Heart right ventricle (tissue), 16 donors: ENCODE measurements around the gene SPON1. TPM values are rescaled to one million over a fixed set of nuclear protein-coding genes. Genes with fewer than 3 reads are reported as not detected.

Experiments
- ATAC-seq, 8 donors: fragments of 200-7000 bp; cut with Tn5 transposase; one replicate each; pipeline ENCODE4 v1.9.1; 2020; ENCODE audit warnings: mild to moderate bottlenecking in 8 of 8, moderate library complexity in 8 of 8, moderate number of reproducible peaks in 1 of 8
- DNase-seq, 2 donors: peaks; one replicate each; pipeline ENCODE4 v3.0.0-alpha.2; 2020
- H3K27ac ChIP-seq, 10 donors: fragments of 200-600 bp; sonication (generic) in 2 of 10; one replicate each; pipeline versions ENCODE4 v1.5.0 to v1.8.0; 2020 to 2022; ENCODE audit warnings: mild to moderate bottlenecking in 3 of 10
- H3K27me3 ChIP-seq, 7 donors: fragments of 200-600 bp; one replicate each; pipeline ENCODE4 v1.8.0; 2021 to 2022; ENCODE audit warnings: mild to moderate bottlenecking in 2 of 7
- H3K36me3 ChIP-seq, 9 donors: fragments of 200-600 bp; sonication (generic) in 1 of 9; one replicate each; pipeline versions ENCODE4 v1.5.0 to v1.8.0; 2020 to 2022; ENCODE audit warnings: mild to moderate bottlenecking in 2 of 9
- H3K4me1 ChIP-seq, 9 donors: fragments of 200-600 bp; sonication (generic) in 1 of 9; one replicate each; pipeline versions ENCODE4 v1.5.0 to v1.8.0; 2020 to 2022; ENCODE audit warnings: mild to moderate bottlenecking in 4 of 9
- H3K4me3 ChIP-seq, 10 donors: fragments of 200-600 bp; sonication (generic) in 2 of 10; one replicate each; pipeline versions ENCODE4 v1.5.0 to v1.8.0; 2020 to 2022; ENCODE audit warnings: mild to moderate bottlenecking in 7 of 10, moderate library complexity in 2 of 10
- H3K9me3 ChIP-seq, 11 donors: fragments of 200-600 bp in 10 of 11; sonication (generic) in 2 of 11; one replicate each; pipeline versions ENCODE4 v1.5.0 to v1.8.0; 2013 to 2022; ENCODE audit warnings: mild to moderate bottlenecking in 2 of 11, control low read depth in 1 of 11, moderate library complexity in 1 of 11
- CTCF ChIP-seq, 9 donors: fragments of 200-600 bp; sonication (generic) in 2 of 9; IDR thresholded peaks; one replicate each; pipeline versions ENCODE4 v1.5.0 to v1.8.0; 2021 to 2022; ENCODE audit warnings: antibody characterized with exemption in 9 of 9, mild to moderate bottlenecking in 5 of 9, moderate library complexity in 1 of 9
- WGBS, 2 donors: extraction: QIAGEN DNeasy Blood & Tissue Kit; methylation state at CpG; one replicate each; pipeline ENCODE4 v1.1.7; 2013; ENCODE audit warnings: inconsistent platforms in 1 of 2; 5-methylcytosine and 5-hydroxymethylcytosine counted together
- intact Hi-C, 10 donors: fragments of 100-400 bp; cut with DNase I; formaldehyde crosslinking; loops; one replicate each; pipeline versions ENCODE4 v1.11.1 to v1.14.2; 2022
- polyA plus RNA-seq, 2 donors: library from polyadenylated mRNA; stranded (reverse); fragments of 200-250 nt; gene quantifications; one replicate each; pipeline ENCODE4 v1.2.3, GENCODE V29; 2013
- total RNA-seq, 10 donors: library from RNA; stranded (reverse); fragmentation: NEBNext Ultra II Directional in 3 of 10; extraction: Animal tissue kit (Norgen Biotek cat#: 25700) in 3 of 10; gene quantifications; one replicate each; pipeline versions ENCODE4 v1.2.1 to v1.2.4, GENCODE V29; 2021 to 2023
- donor health status: Arrhythmogenic right ventricular cardiomyopathy.
- donor health status: ischemic (EF 13 %, LVEDD 7.1; RV severe dilation, severe dysfunction).
- donor health status: healthy with polysubstance abuse.
- donor health status: DM: no; HTN: yes; CAD: no.
- donor health status: DM: no; HTN: no; CAD: no.
- donor health status: ischemic (EF 25% LVEDD 6.9; RV normal size, moderate dysfunction).
- donor health status: ischemic (EF 25% LVEDD 5.7; RV mildly dilated, moderate dysfunction).
- donor health status: healthy.
- donor health status: DM: yes; HTN: yes; CAD: no.
- donor health status: Ischemic cardiomyopathy.
- donor health status: ischemic (EF 35%, LVEDD 5.7; RV mildly dilated, moderate dysfunction).
- donor health status: nonischemic (EF 11% LVEDD 7.7; RV severe dilation, severe dysfunction).
- donor health status: DM: yes; HTN: yes; CAD: no.
- donor health status: PGD.
- donor health status: ischemic (EF 29% LVEDD 5.4; RV normal size, mild dysfunction).
- donor health status: nonischemic (EF 23%, LVEDD 6.1; RV moderate dilation, normal function).

The SPON1 gene
- total and polyA plus RNA-seq, 12 donors: 2.9 to 14.7 (median 5.6) TPM

- Histone ChIP-seq H3K9me3 (no peaks in the 10 kb centered on the region), H3K4me1 (peaks cover 0 to 12% (median 0%) of the 10 kb centered on the region in 9 donors), H3K27me3 (peaks cover 0 to 5% (median 0%) of the 10 kb centered on the region in 7 donors), H3K27ac (no peak overlapping the region), H3K4me3 (no peak overlapping the region), H3K36me3 (no peaks in the 10 kb centered on the region)
- intact Hi-C loops: no loop called here
- no peak for ATAC-seq
- DNase-seq: no peak
- 90 to 91% methylated on average over 3 of the region's 3 CpGs for WGBS, 2 donors
- TF ChIP-seq CTCF (IDR thresholded peaks at IDR 0.05): no peak
Observed at GRCh38 chr11:14067686-14068085, 105.2 kb downstream of the SPON1 start.

GRCh38 chr11:14070896-14071295 lies 108.4 kb downstream of the SPON1 start:
- ATAC-seq (no peak), DNase-seq (no peak)
- H3K9me3 ChIP-seq: no peaks in the 10 kb centered on the region
- peaks cover 0 to 4% (median 0%) of the 10 kb centered on the region in 9 donors for H3K4me1 ChIP-seq
- intact Hi-C loops: no loop called here
- WGBS, 2 donors: 88 to 92% methylated on average over 1 of the region's 1 CpG
- no peak overlapping the region for H3K4me3 ChIP-seq
- no peak overlapping the region for H3K27ac ChIP-seq
- H3K36me3 ChIP-seq: no peaks in the 10 kb centered on the region
- no peaks in the 10 kb centered on the region for H3K27me3 ChIP-seq
- no peak for TF ChIP-seq CTCF (IDR thresholded peaks at IDR 0.05)

- H3K27ac ChIP-seq: peak overlapping the region in 1 of 10 donors; percentile 67
- no peaks in the 10 kb centered on the region for H3K9me3 ChIP-seq
- no peak overlapping the region for H3K4me3 ChIP-seq
- peaks cover 0 to 7% (median 0%) of the 10 kb centered on the region in 7 donors for H3K27me3 ChIP-seq
- TF ChIP-seq CTCF (IDR thresholded peaks at IDR 0.05): no peak
- 87 to 92% methylated on average over 1 of the region's 1 CpG for WGBS, 2 donors
- no peaks in the 10 kb centered on the region for H3K36me3 ChIP-seq
- ATAC-seq (peak in 2 of 8 donors; percentile 41 to 91), DNase-seq (no peak)
- H3K4me1 ChIP-seq: peaks cover 0 to 11% (median 0%) of the 10 kb centered on the region in 9 donors
- intact Hi-C loops: no loop called here
Observed at GRCh38 chr11:14073849-14074476, 111.4 kb downstream of the SPON1 start.

- TF ChIP-seq CTCF (IDR thresholded peaks at IDR 0.05): no peak
- intact Hi-C loops: no loop called here
- no peaks in the 10 kb centered on the region for H3K36me3 ChIP-seq
- no peak overlapping the region for H3K4me3 ChIP-seq
- peaks cover 0 to 13% (median 0%) of the 10 kb centered on the region in 7 donors for H3K27me3 ChIP-seq
- no peak for ATAC-seq
- DNase-seq: no peak
- H3K27ac ChIP-seq: peak overlapping the region in 1 of 10 donors; percentile 2
- WGBS, 2 donors: 90 to 91% methylated on average over 10 of the region's 10 CpGs
- H3K9me3 ChIP-seq: no peaks in the 10 kb centered on the region
- H3K4me1 ChIP-seq: peaks cover 0 to 19% (median 0%) of the 10 kb centered on the region in 9 donors
Observed at GRCh38 chr11:14075118-14076078, 112.9 kb downstream of the SPON1 start.
